ENCODE results near the gene SPATA16.

- TF ChIP-seq CTCF (conservative IDR thresholded peaks at IDR 0.05; ENCODE audit: low read depth in 2 of 2) (no peak), POLR2AphosphoS5 (IDR thresholded peaks at IDR 0.05; ENCODE audit: low read depth) (no peak), EZH2 (IDR thresholded peaks at IDR 0.05; ENCODE audit: low read depth, unreplicated experiment) (no peak), JUNB (IDR thresholded peaks at IDR 0.05; ENCODE audit: unreplicated experiment) (no peak), ZNF331 (CRISPR knock-in tag; IDR thresholded peaks at IDR 0.05; ENCODE audit: low read depth) (no peak), STAT1 (IDR thresholded peaks at IDR 0.05; ENCODE audit: unreplicated experiment) (no peak), EZH2phosphoT487 (IDR thresholded peaks at IDR 0.05; ENCODE audit: unreplicated experiment) (no peak), ZNF114 (CRISPR knock-in tag; IDR thresholded peaks at IDR 0.05) (no peak), NANOG (IDR thresholded peaks at IDR 0.05; ENCODE audit: borderline replicate concordance) (no peak), CREB1 (CRISPR knock-in tag; IDR thresholded peaks at IDR 0.05; ENCODE audit: low read depth) (no peak)
- TF ChIP-seq, protein P1, sequence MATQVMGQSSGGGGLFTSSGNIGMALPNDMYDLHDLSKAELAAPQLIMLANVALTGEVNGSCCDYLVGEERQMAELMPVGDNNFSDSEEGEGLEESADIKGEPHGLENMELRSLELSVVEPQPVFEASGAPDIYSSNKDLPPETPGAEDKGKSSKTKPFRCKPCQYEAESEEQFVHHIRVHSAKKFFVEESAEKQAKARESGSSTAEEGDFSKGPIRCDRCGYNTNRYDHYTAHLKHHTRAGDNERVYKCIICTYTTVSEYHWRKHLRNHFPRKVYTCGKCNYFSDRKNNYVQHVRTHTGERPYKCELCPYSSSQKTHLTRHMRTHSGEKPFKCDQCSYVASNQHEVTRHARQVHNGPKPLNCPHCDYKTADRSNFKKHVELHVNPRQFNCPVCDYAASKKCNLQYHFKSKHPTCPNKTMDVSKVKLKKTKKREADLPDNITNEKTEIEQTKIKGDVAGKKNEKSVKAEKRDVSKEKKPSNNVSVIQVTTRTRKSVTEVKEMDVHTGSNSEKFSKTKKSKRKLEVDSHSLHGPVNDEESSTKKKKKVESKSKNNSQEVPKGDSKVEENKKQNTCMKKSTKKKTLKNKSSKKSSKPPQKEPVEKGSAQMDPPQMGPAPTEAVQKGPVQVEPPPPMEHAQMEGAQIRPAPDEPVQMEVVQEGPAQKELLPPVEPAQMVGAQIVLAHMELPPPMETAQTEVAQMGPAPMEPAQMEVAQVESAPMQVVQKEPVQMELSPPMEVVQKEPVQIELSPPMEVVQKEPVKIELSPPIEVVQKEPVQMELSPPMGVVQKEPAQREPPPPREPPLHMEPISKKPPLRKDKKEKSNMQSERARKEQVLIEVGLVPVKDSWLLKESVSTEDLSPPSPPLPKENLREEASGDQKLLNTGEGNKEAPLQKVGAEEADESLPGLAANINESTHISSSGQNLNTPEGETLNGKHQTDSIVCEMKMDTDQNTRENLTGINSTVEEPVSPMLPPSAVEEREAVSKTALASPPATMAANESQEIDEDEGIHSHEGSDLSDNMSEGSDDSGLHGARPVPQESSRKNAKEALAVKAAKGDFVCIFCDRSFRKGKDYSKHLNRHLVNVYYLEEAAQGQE (IDR thresholded peaks at IDR 0.05; ENCODE audit: unreplicated experiment): no peak
- TF ChIP-seq, protein P2, sequence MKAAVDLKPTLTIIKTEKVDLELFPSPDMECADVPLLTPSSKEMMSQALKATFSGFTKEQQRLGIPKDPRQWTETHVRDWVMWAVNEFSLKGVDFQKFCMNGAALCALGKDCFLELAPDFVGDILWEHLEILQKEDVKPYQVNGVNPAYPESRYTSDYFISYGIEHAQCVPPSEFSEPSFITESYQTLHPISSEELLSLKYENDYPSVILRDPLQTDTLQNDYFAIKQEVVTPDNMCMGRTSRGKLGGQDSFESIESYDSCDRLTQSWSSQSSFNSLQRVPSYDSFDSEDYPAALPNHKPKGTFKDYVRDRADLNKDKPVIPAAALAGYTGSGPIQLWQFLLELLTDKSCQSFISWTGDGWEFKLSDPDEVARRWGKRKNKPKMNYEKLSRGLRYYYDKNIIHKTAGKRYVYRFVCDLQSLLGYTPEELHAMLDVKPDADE (IDR thresholded peaks at IDR 0.05): no peak
- TF ChIP-seq, protein P3, sequence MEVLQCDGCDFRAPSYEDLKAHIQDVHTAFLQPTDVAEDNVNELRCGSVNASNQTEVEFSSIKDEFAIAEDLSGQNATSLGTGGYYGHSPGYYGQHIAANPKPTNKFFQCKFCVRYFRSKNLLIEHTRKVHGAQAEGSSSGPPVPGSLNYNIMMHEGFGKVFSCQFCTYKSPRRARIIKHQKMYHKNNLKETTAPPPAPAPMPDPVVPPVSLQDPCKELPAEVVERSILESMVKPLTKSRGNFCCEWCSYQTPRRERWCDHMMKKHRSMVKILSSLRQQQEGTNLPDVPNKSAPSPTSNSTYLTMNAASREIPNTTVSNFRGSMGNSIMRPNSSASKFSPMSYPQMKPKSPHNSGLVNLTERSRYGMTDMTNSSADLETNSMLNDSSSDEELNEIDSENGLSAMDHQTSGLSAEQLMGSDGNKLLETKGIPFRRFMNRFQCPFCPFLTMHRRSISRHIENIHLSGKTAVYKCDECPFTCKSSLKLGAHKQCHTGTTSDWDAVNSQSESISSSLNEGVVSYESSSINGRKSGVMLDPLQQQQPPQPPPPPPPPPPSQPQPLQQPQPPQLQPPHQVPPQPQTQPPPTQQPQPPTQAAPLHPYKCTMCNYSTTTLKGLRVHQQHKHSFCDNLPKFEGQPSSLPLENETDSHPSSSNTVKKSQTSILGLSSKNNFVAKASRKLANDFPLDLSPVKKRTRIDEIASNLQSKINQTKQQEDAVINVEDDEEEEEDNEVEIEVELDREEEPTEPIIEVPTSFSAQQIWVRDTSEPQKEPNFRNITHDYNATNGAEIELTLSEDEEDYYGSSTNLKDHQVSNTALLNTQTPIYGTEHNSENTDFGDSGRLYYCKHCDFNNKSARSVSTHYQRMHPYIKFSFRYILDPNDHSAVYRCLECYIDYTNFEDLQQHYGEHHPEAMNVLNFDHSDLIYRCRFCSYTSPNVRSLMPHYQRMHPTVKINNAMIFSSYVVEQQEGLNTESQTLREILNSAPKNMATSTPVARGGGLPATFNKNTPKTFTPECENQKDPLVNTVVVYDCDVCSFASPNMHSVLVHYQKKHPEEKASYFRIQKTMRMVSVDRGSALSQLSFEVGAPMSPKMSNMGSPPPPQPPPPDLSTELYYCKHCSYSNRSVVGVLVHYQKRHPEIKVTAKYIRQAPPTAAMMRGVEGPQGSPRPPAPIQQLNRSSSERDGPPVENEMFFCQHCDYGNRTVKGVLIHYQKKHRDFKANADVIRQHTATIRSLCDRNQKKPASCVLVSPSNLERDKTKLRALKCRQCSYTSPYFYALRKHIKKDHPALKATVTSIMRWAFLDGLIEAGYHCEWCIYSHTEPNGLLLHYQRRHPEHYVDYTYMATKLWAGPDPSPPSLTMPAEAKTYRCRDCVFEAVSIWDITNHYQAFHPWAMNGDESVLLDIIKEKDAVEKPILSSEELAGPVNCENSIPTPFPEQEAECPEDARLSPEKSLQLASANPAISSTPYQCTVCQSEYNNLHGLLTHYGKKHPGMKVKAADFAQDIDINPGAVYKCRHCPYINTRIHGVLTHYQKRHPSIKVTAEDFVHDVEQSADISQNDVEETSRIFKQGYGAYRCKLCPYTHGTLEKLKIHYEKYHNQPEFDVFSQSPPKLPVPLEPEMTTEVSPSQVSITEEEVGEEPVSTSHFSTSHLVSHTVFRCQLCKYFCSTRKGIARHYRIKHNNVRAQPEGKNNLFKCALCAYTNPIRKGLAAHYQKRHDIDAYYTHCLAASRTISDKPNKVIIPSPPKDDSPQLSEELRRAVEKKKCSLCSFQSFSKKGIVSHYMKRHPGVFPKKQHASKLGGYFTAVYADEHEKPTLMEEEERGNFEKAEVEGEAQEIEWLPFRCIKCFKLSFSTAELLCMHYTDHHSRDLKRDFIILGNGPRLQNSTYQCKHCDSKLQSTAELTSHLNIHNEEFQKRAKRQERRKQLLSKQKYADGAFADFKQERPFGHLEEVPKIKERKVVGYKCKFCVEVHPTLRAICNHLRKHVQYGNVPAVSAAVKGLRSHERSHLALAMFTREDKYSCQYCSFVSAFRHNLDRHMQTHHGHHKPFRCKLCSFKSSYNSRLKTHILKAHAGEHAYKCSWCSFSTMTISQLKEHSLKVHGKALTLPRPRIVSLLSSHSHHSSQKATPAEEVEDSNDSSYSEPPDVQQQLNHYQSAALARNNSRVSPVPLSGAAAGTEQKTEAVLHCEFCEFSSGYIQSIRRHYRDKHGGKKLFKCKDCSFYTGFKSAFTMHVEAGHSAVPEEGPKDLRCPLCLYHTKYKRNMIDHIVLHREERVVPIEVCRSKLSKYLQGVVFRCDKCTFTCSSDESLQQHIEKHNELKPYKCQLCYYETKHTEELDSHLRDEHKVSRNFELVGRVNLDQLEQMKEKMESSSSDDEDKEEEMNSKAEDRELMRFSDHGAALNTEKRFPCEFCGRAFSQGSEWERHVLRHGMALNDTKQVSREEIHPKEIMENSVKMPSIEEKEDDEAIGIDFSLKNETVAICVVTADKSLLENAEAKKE (CRISPR knock-in tag; IDR thresholded peaks at IDR 0.05): no peak
Measured at GRCh38 chr3:172869784-172870518, 271.1 kb downstream of the SPATA16 start.
